HG03095 (cell line): Measurements from ENCODE around the gene PACS1.

Experiments used
- ATAC-seq: cut with Tn5 transposase; IDR thresholded peaks from one replicate; pipeline ENCODE4 v1.9.1; 2021; ENCODE audit warnings: moderate library complexity; ENCODE audit not compliant: unreplicated experiment

The PACS1 gene

GRCh38 chr11:66048547-66049323, 21.3 kb upstream of the PACS1 start, which contains the start of gene GAL3ST3:
GAL3ST3 (minus strand) TSS chr11:66049161; CDS start chr11:66045415, 3,746 bp downstream.
- no peak for ATAC-seq

GRCh38 chr11:66050581-66051231, 19.4 kb upstream of the PACS1 start:
- no peak for ATAC-seq

- no peak for ATAC-seq
Measured at GRCh38 chr11:66051371-66051765, 18.7 kb upstream of the PACS1 start.

- ATAC-seq, result peak; percentile 94
Measured at GRCh38 chr11:66051766-66052663, 18.1 kb upstream of the PACS1 start, which contains the start of gene SF3B2. SF3B2 (plus strand) TSS chr11:66052364; CDS start chr11:66052385, 21 bp downstream.

GRCh38 chr11:66052664-66052982, 17.4 kb upstream of the PACS1 start:
- no peak for ATAC-seq

GRCh38 chr11:66055021-66055420, 15.1 kb upstream of the PACS1 start:
- ATAC-seq, result no peak

- no peak for ATAC-seq
Measured at GRCh38 chr11:66056501-66056900, 13.6 kb upstream of the PACS1 start.

- no peak for ATAC-seq
Measured at GRCh38 chr11:66059966-66060680, 9.9 kb upstream of the PACS1 start.

- no peak for ATAC-seq
Measured at GRCh38 chr11:66061268-66061667, 8.8 kb upstream of the PACS1 start.

GRCh38 chr11:66062408-66062807, 7.7 kb upstream of the PACS1 start:
- ATAC-seq, result no peak

GRCh38 chr11:66063900-66064299, 6.2 kb upstream of the PACS1 start:
- no peak for ATAC-seq

- ATAC-seq, result no peak
Measured at GRCh38 chr11:66064571-66064970, 5.5 kb upstream of the PACS1 start.

- ATAC-seq, result no peak
Measured at GRCh38 chr11:66066751-66067150, 3.3 kb upstream of the PACS1 start.

GRCh38 chr11:66067640-66068039, 2.4 kb upstream of the PACS1 start:
- ATAC-seq, result no peak

- no peak for ATAC-seq
Measured at GRCh38 chr11:66068154-66068821, 1.8 kb upstream of the PACS1 start.

- no peak for ATAC-seq
Measured at GRCh38 chr11:66068923-66069714, 953 bp upstream of the PACS1 start.

- ATAC-seq, result peak; percentile 8
Measured at GRCh38 chr11:66070604-66071380, 720 bp downstream of the PACS1 start.

- ATAC-seq, result no peak
Measured at GRCh38 chr11:66071381-66071801, 1.3 kb downstream of the PACS1 start.

- ATAC-seq, result no peak
Measured at GRCh38 chr11:66072081-66072480, 2.0 kb downstream of the PACS1 start.
